Endothelial cell of umbilical vein (primary cell): ENCODE results near the gene DAB1. TPM values are rescaled to one million over a fixed set of nuclear protein-coding genes. Genes with fewer than 3 reads are reported as not detected.

Experiments used
- BruUV-seq: library from RNA; stranded (reverse); fragments of 400-500 nt; replicated peaks from 2 replicates; lab custom pipeline; 2021; lab: Mats Ljungman, UMichigan
- CTCF ChIA-PET: fragments of 300-600, 350-600 bp; sonication (Branson Sonifier 250); formaldehyde crosslinking; loops from one replicate; lab custom pipeline; 2021; ENCODE audit warnings: antibody characterized with exemption, inconsistent platforms; lab: Charles Lee
- POLR2A ChIA-PET: fragments of 300-600, 350-600 bp; sonication (Branson Sonifier 250); formaldehyde crosslinking; loops from one replicate; lab custom pipeline; 2021; ENCODE audit warnings: antibody characterized with exemption, inconsistent platforms; lab: Charles Lee
- DNase-seq: peaks from one replicate; pipeline ENCODE4 v3.0.0-alpha.2; 2011; ENCODE audit warnings: low read depth, low spot score
- FAIRE-seq: peaks from 2 replicates; lab custom pipeline; 2011; peaks lifted over from hg19 to GRCh38; lab: Jason Lieb, UNC
- H2AFZ ChIP-seq: 2 replicates; pipeline ENCODE4 v1.6.0; 2012; ENCODE audit warnings: low read depth, low read length, control low read depth, inconsistent platforms
- H3K27ac ChIP-seq: 2 replicates; pipeline ENCODE4 v1.5.1; 2011; ENCODE audit warnings: low read depth, mild to moderate bottlenecking, control low read depth, low read length, moderate library complexity; ENCODE audit not compliant: insufficient read depth
- H3K27me3 ChIP-seq, 2 experiments: 2 replicates each; pipeline versions ENCODE4 v1.6.0 to v1.6.1; 2011; ENCODE audit warnings: low read length in 2 of 2, mixed read lengths in 1 of 2; ENCODE audit not compliant: control insufficient read depth in 2 of 2, insufficient read depth in 2 of 2
- H3K36me3 ChIP-seq, 2 experiments: 2 replicates in 1 of 2; 3 replicates in 1 of 2; pipeline ENCODE4 v1.5.1; 2011; ENCODE audit warnings: low read length in 2 of 2, mild to moderate bottlenecking in 1 of 2, moderate library complexity in 1 of 2; ENCODE audit not compliant: control insufficient read depth in 2 of 2, insufficient read depth in 2 of 2; ENCODE audit errors: extremely low read depth in 1 of 2
- H3K4me1 ChIP-seq: 3 replicates; pipeline ENCODE4 v1.5.1; 2011; ENCODE audit warnings: mild to moderate bottlenecking, low read length; ENCODE audit not compliant: control insufficient read depth, insufficient read depth; ENCODE audit errors: extremely low read depth
- H3K4me2 ChIP-seq: 2 replicates; pipeline ENCODE4 v1.6.1; 2011; ENCODE audit warnings: low read length, control low read depth, mixed read lengths; ENCODE audit not compliant: insufficient read depth
- H3K4me3 ChIP-seq, 3 experiments: fragments of 200-600 bp in 1 of 3; sonication (generic), shearing (Covaris generic) in 1 of 3; replicated peaks in 1 of 3; 2 replicates each; pipeline ENCODE4 v1.5.1; 2011 to 2016; ENCODE audit warnings: control low read depth in 3 of 3, low read length in 3 of 3, mild to moderate bottlenecking in 2 of 3, inconsistent platforms in 1 of 3, low read depth in 1 of 3, moderate library complexity in 1 of 3; ENCODE audit not compliant: insufficient read depth in 1 of 3
- H3K79me2 ChIP-seq: 2 replicates; pipeline ENCODE4 v1.6.0; 2012; ENCODE audit warnings: low read length, inconsistent platforms; ENCODE audit not compliant: control insufficient read depth, insufficient read depth
- H3K9ac ChIP-seq: replicated peaks from 2 replicates; pipeline ENCODE3; 2011; ENCODE audit warnings: low read length, control low read depth; ENCODE audit not compliant: insufficient read depth; ENCODE audit errors: extremely low read depth
- H3K9me1 ChIP-seq: replicated peaks from 3 replicates; pipeline ENCODE4 v1.6.0; 2011; ENCODE audit warnings: mild to moderate bottlenecking, low read length; ENCODE audit not compliant: control insufficient read depth, insufficient read depth; ENCODE audit errors: extremely low read depth
- H3K9me3 ChIP-seq: replicated peaks from 2 replicates; pipeline ENCODE4 v1.5.1; 2012; ENCODE audit warnings: low read length, inconsistent platforms; ENCODE audit not compliant: control insufficient read depth, insufficient read depth
- H4K20me1 ChIP-seq: replicated peaks from 2 replicates; pipeline ENCODE3; 2011; ENCODE audit warnings: mild to moderate bottlenecking, low read length; ENCODE audit not compliant: control insufficient read depth, insufficient read depth; ENCODE audit errors: extremely low read depth
- FOS ChIP-seq: IDR thresholded peaks from 2 replicates; pipeline ENCODE4 v1.6.1; 2011; ENCODE audit warnings: mild to moderate bottlenecking, low read length, moderate library complexity, borderline replicate concordance; ENCODE audit not compliant: insufficient read depth
- JUN ChIP-seq: IDR thresholded peaks from 2 replicates; pipeline ENCODE4 v1.6.1; 2011; ENCODE audit warnings: borderline replicate concordance, low read depth; ENCODE audit not compliant: insufficient read length, insufficient read depth
- MAX ChIP-seq: IDR thresholded peaks from 2 replicates; pipeline ENCODE4 v1.6.1; 2011; ENCODE audit not compliant: insufficient read depth, insufficient read length
- MYC ChIP-seq: IDR thresholded peaks from one replicate; pipeline ENCODE4 v1.6.1; 2011; ENCODE audit warnings: mild to moderate bottlenecking, low read depth, low read length
- POLR2A ChIP-seq: IDR thresholded peaks from 2 replicates; pipeline ENCODE4 v1.6.1; 2012; ENCODE audit warnings: low read depth, mild to moderate bottlenecking, control low read depth, low read length
- dilution Hi-C: fragments of 300-500 bp; cut with MboI; formaldehyde crosslinking; loops from one replicate; pipeline ENCODE4 v1.15.0; 2019; ENCODE audit warnings: low sequenced_read_pairs; ENCODE audit not compliant: extremely low pct_ligation_motif_present
- intact Hi-C: fragments of 100-400 bp; cut with micrococcal nuclease; formaldehyde crosslinking; loops from one replicate; pipeline ENCODE4 v1.10.0; 2022
- polyA plus RNA-seq, 4 experiments: library from polyadenylated mRNA; depleted of rRNA in 3 of 4; stranded (reverse) in 3 of 4; unstranded in 1 of 4; fragments of >200 nt; gene quantifications; 2 replicates each; pipeline versions ENCODE4 v1.2.1 to v1.2.3, GENCODE V29; 2011 to 2012; ENCODE audit warnings: missing spikeins in 1 of 4
- total RNA-seq: library from RNA; stranded (reverse); gene quantifications from 2 replicates; pipeline ENCODE4 v1.2.3, GENCODE V29; 2021
- TF ChIP-seq, protein P1 (sequence below), 2 donors: IDR thresholded peaks; 1 replicate in 1 of 2; 2 replicates in 1 of 2; pipeline ENCODE4 v1.5.1; 2011; ENCODE audit warnings: low read length in 2 of 2, mild to moderate bottlenecking in 2 of 2, moderate library complexity in 2 of 2, control low read depth in 1 of 2, inconsistent platforms in 1 of 2, low read depth in 1 of 2; ENCODE audit not compliant: insufficient read depth in 1 of 2; ENCODE audit errors: extremely low read depth in 1 of 2

DAB1 gene
- total and polyA plus RNA-seq, 2 donors (not counting 3 experiments of a cell fraction or from before 2014, with no cell fraction given): not detected

DNA sequence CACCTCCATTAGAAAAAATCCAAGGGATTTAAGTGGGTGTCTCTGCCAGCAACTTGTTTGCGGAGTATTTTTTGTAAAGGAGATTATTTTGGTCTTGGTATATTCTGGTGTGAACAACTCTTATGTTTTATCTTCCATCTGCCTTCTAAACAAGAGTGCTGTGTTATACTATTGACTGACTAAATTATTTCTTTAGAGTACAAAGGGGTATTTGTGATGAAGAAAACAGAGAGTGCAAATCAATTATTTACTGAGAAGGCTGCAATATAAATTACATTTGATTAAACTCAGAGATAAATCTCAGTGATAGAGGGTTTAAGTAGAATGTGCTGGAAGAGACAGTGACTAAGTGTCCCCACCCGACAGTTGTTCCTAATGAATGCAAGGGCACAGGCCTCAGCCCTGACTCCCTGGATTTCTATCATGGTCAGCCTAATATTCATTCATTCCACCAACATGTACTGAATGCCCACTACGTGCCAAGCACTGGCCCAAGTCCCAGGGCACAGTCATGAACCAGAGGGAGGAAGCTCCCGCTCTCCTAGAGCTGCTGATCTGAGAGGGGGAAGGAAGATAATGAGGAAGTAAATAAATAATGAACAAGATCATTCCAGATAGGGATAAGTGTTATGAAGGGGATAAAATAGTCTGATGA lies 261.1 kb downstream of the DAB1 start:
- Histone ChIP-seq H3K9me1 (no peaks in the 10 kb centered on the region), H2AFZ (no peak overlapping the region), H3K36me3 (no peaks in the 10 kb centered on the region), H3K79me2 (no peaks in the 10 kb centered on the region), H3K4me1 (no peaks in the 10 kb centered on the region), H3K9ac (no peak overlapping the region), H3K27me3 (no peaks in the 10 kb centered on the region), H3K9me3 (no peaks in the 10 kb centered on the region), H3K4me3 (no peak overlapping the region), H4K20me1 (no peaks in the 10 kb centered on the region), H3K4me2 (no peak overlapping the region), H3K27ac (no peak overlapping the region)
- ChIA-PET CTCF (no interaction called here), POLR2A (no interaction called here)
- no TSS peak for BruUV-seq
- intact Hi-C loops (no loop called here), dilution Hi-C loops (no loop called here)
- no peak for DNase-seq
- no peak for TF ChIP-seq MAX
- TF ChIP-seq, protein P1, sequence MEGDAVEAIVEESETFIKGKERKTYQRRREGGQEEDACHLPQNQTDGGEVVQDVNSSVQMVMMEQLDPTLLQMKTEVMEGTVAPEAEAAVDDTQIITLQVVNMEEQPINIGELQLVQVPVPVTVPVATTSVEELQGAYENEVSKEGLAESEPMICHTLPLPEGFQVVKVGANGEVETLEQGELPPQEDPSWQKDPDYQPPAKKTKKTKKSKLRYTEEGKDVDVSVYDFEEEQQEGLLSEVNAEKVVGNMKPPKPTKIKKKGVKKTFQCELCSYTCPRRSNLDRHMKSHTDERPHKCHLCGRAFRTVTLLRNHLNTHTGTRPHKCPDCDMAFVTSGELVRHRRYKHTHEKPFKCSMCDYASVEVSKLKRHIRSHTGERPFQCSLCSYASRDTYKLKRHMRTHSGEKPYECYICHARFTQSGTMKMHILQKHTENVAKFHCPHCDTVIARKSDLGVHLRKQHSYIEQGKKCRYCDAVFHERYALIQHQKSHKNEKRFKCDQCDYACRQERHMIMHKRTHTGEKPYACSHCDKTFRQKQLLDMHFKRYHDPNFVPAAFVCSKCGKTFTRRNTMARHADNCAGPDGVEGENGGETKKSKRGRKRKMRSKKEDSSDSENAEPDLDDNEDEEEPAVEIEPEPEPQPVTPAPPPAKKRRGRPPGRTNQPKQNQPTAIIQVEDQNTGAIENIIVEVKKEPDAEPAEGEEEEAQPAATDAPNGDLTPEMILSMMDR (IDR thresholded peaks at IDR 0.05; ENCODE audit: extremely low read depth in 1 of 2, insufficient read depth in 1 of 2, low read depth in 1 of 2, low read length in 2 of 2): no peak
- no peak for TF ChIP-seq MYC
- TF ChIP-seq POLR2A: no peak
- TF ChIP-seq FOS: no peak
- TF ChIP-seq JUN: no peak
- FAIRE-seq: no peak
